H1 (cell line): ENCODE measurements around the gene IL3. TPM values are rescaled to one million over a fixed set of nuclear protein-coding genes. Genes with fewer than 3 reads are reported as not detected.

Experiments
- CTCF ChIA-PET: fragments of 300-600 bp; sonication (Branson Sonifier 250); formaldehyde crosslinking; loops from one replicate; lab custom pipeline; 2021; ENCODE audit not compliant: partially characterized antibody; lab: Charles Lee
- POLR2A ChIA-PET: fragments of 300-600 bp; sonication (Branson Sonifier 250); formaldehyde crosslinking; loops from one replicate; lab custom pipeline; 2021; ENCODE audit warnings: inconsistent platforms; ENCODE audit not compliant: partially characterized antibody; lab: Charles Lee
- DNase-seq, 2 experiments: peaks; one replicate each; pipeline versions ENCODE4 v3.0.0 to v3.0.0-alpha.2; 2010 to 2022; ENCODE audit warnings: low spot score in 2 of 2, low read depth in 1 of 2, mixed read lengths in 1 of 2
- FAIRE-seq: peaks from 2 replicates; lab custom pipeline; 2011; peaks lifted over from hg19 to GRCh38; lab: Jason Lieb, UNC
- H2AFZ ChIP-seq: 2 replicates; pipeline ENCODE4 v1.8.1; 2012; ENCODE audit warnings: low read length, inconsistent platforms
- H2AK5ac ChIP-seq: 2 replicates; pipeline ENCODE4 v1.6.1; 2013; ENCODE audit warnings: low read depth, low read length
- H2BK120ac ChIP-seq: replicated peaks from 2 replicates; pipeline ENCODE3; 2013; ENCODE audit warnings: low read depth, low read length, inconsistent platforms
- H2BK12ac ChIP-seq: 2 replicates; pipeline ENCODE4 v1.6.1; 2013; ENCODE audit warnings: low read depth, low read length
- H2BK15ac ChIP-seq: 2 replicates; pipeline ENCODE4 v1.6.1; 2013; ENCODE audit warnings: low read length
- H2BK20ac ChIP-seq: 2 replicates; pipeline ENCODE4 v1.6.1; 2013; ENCODE audit warnings: low read length
- H2BK5ac ChIP-seq: 2 replicates; pipeline ENCODE4 v1.6.1; 2013; ENCODE audit warnings: low read depth, low read length
- H3K14ac ChIP-seq: 2 replicates; pipeline ENCODE4 v1.6.1; 2013; ENCODE audit warnings: inconsistent platforms; ENCODE audit not compliant: insufficient read length
- H3K18ac ChIP-seq: 2 replicates; pipeline ENCODE4 v1.6.1; 2013; ENCODE audit warnings: low read length; ENCODE audit errors: extremely low read depth
- H3K23ac ChIP-seq: 2 replicates; pipeline ENCODE4 v1.6.1; 2013; ENCODE audit warnings: inconsistent platforms; ENCODE audit not compliant: insufficient read length
- H3K23me2 ChIP-seq: 2 replicates; pipeline ENCODE4 v1.6.1; 2013; ENCODE audit warnings: low read depth, low read length
- H3K27ac ChIP-seq: 2 replicates; pipeline ENCODE4 v1.6.1; 2011; ENCODE audit warnings: low read depth, low read length, inconsistent platforms
- H3K27me3 ChIP-seq, 4 experiments: replicated peaks in 1 of 4; 1 replicate in 1 of 4; 2 replicates in 3 of 4; pipeline versions ENCODE4 v1.6.1 to v1.8.1; 2011 to 2013; ENCODE audit warnings: low read length in 3 of 4, mild to moderate bottlenecking in 3 of 4, inconsistent platforms in 2 of 4, mixed read lengths in 2 of 4, moderate library complexity in 1 of 4; ENCODE audit not compliant: control insufficient read depth in 3 of 4, insufficient read depth in 3 of 4; ENCODE audit errors: extremely low read depth in 1 of 4
- H3K36me3 ChIP-seq, 4 experiments: 2 replicates each; pipeline versions ENCODE4 v1.6.1 to v1.8.1; 2011 to 2013; ENCODE audit warnings: mild to moderate bottlenecking in 4 of 4, low read length in 3 of 4, moderate library complexity in 2 of 4, control low read depth in 1 of 4, inconsistent platforms in 1 of 4; ENCODE audit not compliant: insufficient read depth in 4 of 4, control insufficient read depth in 2 of 4
- H3K4ac ChIP-seq: replicated peaks from 2 replicates; pipeline ENCODE3; 2013; ENCODE audit warnings: low read length, low read depth, mixed read lengths, inconsistent platforms; ENCODE audit not compliant: insufficient read length
- H3K4me1 ChIP-seq, 4 experiments: replicated peaks in 1 of 4; 1 replicate in 1 of 4; 2 replicates in 3 of 4; pipeline versions ENCODE4 v1.6.1 to v1.8.1; 2011 to 2013; ENCODE audit warnings: low read length in 3 of 4, inconsistent platforms in 2 of 4, mixed read lengths in 1 of 4; ENCODE audit not compliant: insufficient read depth in 4 of 4, control insufficient read depth in 3 of 4
- H3K4me2 ChIP-seq, 2 experiments: 2 replicates each; pipeline versions ENCODE4 v1.6.1 to v1.8.1; 2011 to 2013; ENCODE audit warnings: low read depth in 2 of 2, low read length in 2 of 2, control low read depth in 1 of 2, inconsistent platforms in 1 of 2, mild to moderate bottlenecking in 1 of 2; ENCODE audit not compliant: insufficient read depth in 1 of 2
- H3K4me3 ChIP-seq, 4 experiments: fragments of 200-600, 300-600 bp in 1 of 4; sonication (generic), shearing (Covaris generic), sonication (Bioruptor Twin) in 1 of 4; 2 replicates each; pipeline versions ENCODE4 v1.5.1 to v1.8.1; 2011 to 2016; ENCODE audit warnings: low read length in 4 of 4, low read depth in 3 of 4, control low read depth in 2 of 4, inconsistent platforms in 2 of 4, mild to moderate bottlenecking in 2 of 4, mixed read lengths in 1 of 4, moderate library complexity in 1 of 4; ENCODE audit not compliant: insufficient read depth in 2 of 4; ENCODE audit errors: extremely low read depth in 1 of 4
- H3K56ac ChIP-seq: replicated peaks from 2 replicates; pipeline ENCODE3; 2013; ENCODE audit warnings: low read depth, mild to moderate bottlenecking, mixed read lengths, low read length, inconsistent platforms; ENCODE audit not compliant: insufficient read length
- H3K79me1 ChIP-seq: 2 replicates; pipeline ENCODE4 v1.6.1; 2013; ENCODE audit warnings: low read depth, low read length, control low read depth
- H3K79me2 ChIP-seq, 2 experiments: 2 replicates each; pipeline versions ENCODE4 v1.6.1 to v1.8.1; 2012 to 2013; ENCODE audit warnings: low read length in 2 of 2, mild to moderate bottlenecking in 2 of 2, inconsistent platforms in 1 of 2; ENCODE audit not compliant: insufficient read depth in 2 of 2, control insufficient read depth in 1 of 2
- H3K9ac ChIP-seq, 4 experiments: replicated peaks in 1 of 4; 1 replicate in 1 of 4; 2 replicates in 3 of 4; pipeline versions ENCODE4 v1.6.1 to v1.8.1; 2011 to 2013; ENCODE audit warnings: low read depth in 3 of 4, low read length in 3 of 4, control low read depth in 2 of 4, mild to moderate bottlenecking in 2 of 4, moderate library complexity in 2 of 4, inconsistent platforms in 1 of 4; ENCODE audit errors: extremely low read depth in 1 of 4
- H3K9me3 ChIP-seq, 2 experiments: 2 replicates each; pipeline versions ENCODE4 v1.6.1 to v1.8.1; 2012 to 2013; ENCODE audit warnings: mild to moderate bottlenecking in 2 of 2, moderate library complexity in 2 of 2, control low read depth in 1 of 2, inconsistent platforms in 1 of 2, low read depth in 1 of 2, low read length in 1 of 2, mixed read lengths in 1 of 2; ENCODE audit not compliant: insufficient read depth in 2 of 2
- H4K20me1 ChIP-seq, 2 experiments: replicated peaks in 1 of 2; 2 replicates each; pipeline versions ENCODE3 to v1.8.1; 2011 to 2013; ENCODE audit warnings: inconsistent platforms in 2 of 2, low read length in 2 of 2, mild to moderate bottlenecking in 1 of 2; ENCODE audit not compliant: insufficient read depth in 2 of 2, control insufficient read depth in 1 of 2
- H4K5ac ChIP-seq: 2 replicates; pipeline ENCODE4 v1.6.1; 2013; ENCODE audit warnings: low read length, low read depth, mixed read lengths, inconsistent platforms; ENCODE audit not compliant: insufficient read length
- H4K8ac ChIP-seq: 2 replicates; pipeline ENCODE4 v1.8.0; 2013; ENCODE audit warnings: mild to moderate bottlenecking, moderate library complexity, low read length, inconsistent platforms; ENCODE audit not compliant: insufficient read depth; ENCODE audit errors: extremely low read depth
- H4K91ac ChIP-seq: replicated peaks from 2 replicates; pipeline ENCODE3; 2013; ENCODE audit warnings: low read length, mixed read lengths, inconsistent platforms; ENCODE audit not compliant: insufficient read length
- CEBPB ChIP-seq: IDR thresholded peaks from 2 replicates; pipeline ENCODE4 v1.6.1; 2012; ENCODE audit warnings: low read depth, low read length
- JUN ChIP-seq: IDR thresholded peaks from 2 replicates; pipeline ENCODE4 v1.6.1; 2011; ENCODE audit warnings: low read depth, mild to moderate bottlenecking, improper control_type of control experiment, low read length
- SUZ12 ChIP-seq: fragments of 200-600 bp; sonication (generic); IDR thresholded peaks from 2 replicates; pipeline ENCODE4 v1.6.1; 2012; ENCODE audit warnings: mild to moderate bottlenecking, inconsistent platforms, low read length, moderate library complexity, mixed read lengths
- WGBS, 2 experiments: shearing (Covaris generic) in 1 of 2; methylation state at CpG; one replicate each; pipeline versions ENCODE4 v1.1.6 to v1.1.7; 2013 to 2015; ENCODE audit warnings: low lambda C conversion rate in 2 of 2, mixed read lengths in 2 of 2, inconsistent platforms in 1 of 2, low coverage in 1 of 2, missing lambda C conversion rate in 1 of 2; ENCODE audit not compliant: insufficient replicate concordance in 2 of 2, insufficient coverage in 1 of 2, insufficient read length in 1 of 2; ENCODE audit errors: extremely low coverage in 1 of 2, missing lambda C conversion rate in 1 of 2; 5-methylcytosine and 5-hydroxymethylcytosine counted together
- polyA plus RNA-seq, 7 experiments: library from polyadenylated mRNA; depleted of rRNA in 3 of 7; stranded (reverse) in 5 of 7; unstranded in 2 of 7; fragments of >200 nt in 5 of 7; fragments of 200-250 nt in 2 of 7; gene quantifications; 1 replicate in 5 of 7; 2 replicates in 1 of 7; 4 replicates in 1 of 7; pipeline versions ENCODE4 v1.2.1 to v1.2.3, GENCODE V29; 2011 to 2013; ENCODE audit warnings: missing spikeins in 2 of 7, mixed read lengths in 2 of 7
- total RNA-seq: library from RNA; stranded (reverse); fragmentation: NEBNext Ultra II Directional; extraction: Animal tissue kit (Norgen Biotek cat#: 25700); gene quantifications from 2 replicates; pipeline ENCODE4 v1.2.1, GENCODE V29; 2021

The IL3 gene
- total and polyA plus RNA-seq, 2 of the 8 experiments (the other 6 are each of a cell fraction or from before 2014, with no cell fraction given), result not detected

DNA sequence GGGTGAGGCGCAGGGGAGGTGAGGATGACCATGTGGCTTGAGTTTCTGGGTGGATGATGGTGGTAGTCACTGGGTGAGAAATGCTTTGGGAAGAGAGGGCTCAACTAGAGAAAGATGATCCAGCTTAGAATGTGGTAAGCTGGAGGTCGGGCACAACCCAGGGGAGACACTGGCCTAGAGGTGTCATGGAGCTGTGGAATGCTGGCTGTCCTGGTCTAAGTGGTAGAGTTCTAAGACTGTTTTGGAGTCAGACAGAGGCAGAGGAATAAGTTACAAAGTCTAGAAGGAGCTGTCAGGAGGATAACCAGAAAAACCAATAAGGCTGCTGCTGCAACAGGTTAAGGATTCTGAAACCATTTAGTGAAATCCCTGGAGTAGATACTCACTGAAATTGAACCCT lies 29.8 kb upstream of the IL3 start:
- Histone ChIP-seq H3K4me1 (no peaks in the 10 kb centered on the region), H3K79me1 (no peaks in the 10 kb centered on the region), H2BK20ac (no peak overlapping the region), H2AFZ (no peak overlapping the region), H3K9ac (no peak overlapping the region), H3K56ac (no peak overlapping the region), H2BK5ac (no peak overlapping the region), H3K27me3 (no peaks in the 10 kb centered on the region), H2AK5ac (no peak overlapping the region), H4K91ac (no peak overlapping the region), H3K27ac (no peak overlapping the region), H2BK12ac (no peak overlapping the region), H3K79me2 (no peaks in the 10 kb centered on the region), H3K4me3 (no peak overlapping the region), H2BK15ac (no peak overlapping the region), H3K23me2 (no peaks in the 10 kb centered on the region; the same call in 1 of the 2 replicates), H4K20me1 (no peaks in the 10 kb centered on the region), H3K9me3 (no peaks in the 10 kb centered on the region), H4K5ac (no peak overlapping the region), H3K18ac (no peak overlapping the region), H3K36me3 (no peaks in the 10 kb centered on the region), H3K14ac (no peak overlapping the region), H2BK120ac (no peak overlapping the region), H3K4me2 (no peak overlapping the region), H3K4ac (no peak overlapping the region), H3K23ac (no peak overlapping the region), H4K8ac (no peak overlapping the region; the same call in 1 of the 2 replicates)
- TF ChIP-seq CEBPB (no peak), SUZ12 (no peak), JUN (no peak)
- CTCF ChIA-PET, result interaction anchor here (1.2 kb wide), 1 partner anchor 32 kb away, joined by 4 read pairs; no protein-coding TSS in a partner anchor
- WGBS, 2 experiments, result 89% methylated on average over 2 of the region's 2 CpGs; no CpG with 5 or more reads in 1 of the 2 experiments
- POLR2A ChIA-PET, result no interaction called here
- no peak for FAIRE-seq
- no peak for DNase-seq
